Mononuclear cell (primary cell): Measurements from ENCODE around the gene R3HCC1L. TPM values are rescaled to one million over a fixed set of nuclear protein-coding genes. Genes with fewer than 3 reads are reported as not detected.
"Not testable (repeated sequence)": the region's sequence is repeated elsewhere in the genome, so short reads cannot be mapped to it uniquely, and the experiment has no call there.

Source experiments
- H3K27me3 ChIP-seq: 2 replicates; pipeline ENCODE4 v1.6.0; 2011; ENCODE audit warnings: low read length, control low read depth; ENCODE audit not compliant: insufficient read depth
- H3K4me1 ChIP-seq: 2 replicates; pipeline ENCODE4 v1.5.1; 2011; ENCODE audit warnings: mild to moderate bottlenecking, low read length, control low read depth; ENCODE audit not compliant: insufficient read depth
- H3K4me3 ChIP-seq: 2 replicates; pipeline ENCODE4 v1.5.1; 2011; ENCODE audit warnings: mild to moderate bottlenecking, low read length, moderate library complexity
- H3K9me3 ChIP-seq: 2 replicates; pipeline ENCODE4 v1.5.1; 2011; ENCODE audit warnings: low read depth, mild to moderate bottlenecking, control low read depth, low read length
- total RNA-seq: library from RNA; depleted of rRNA; stranded (reverse); fragments of >200 nt; gene quantifications from one replicate; pipeline ENCODE4 v1.2.3, GENCODE V29; 2012

R3HCC1L gene
- total RNA-seq, 1 donor, result 32.8 TPM

DNA sequence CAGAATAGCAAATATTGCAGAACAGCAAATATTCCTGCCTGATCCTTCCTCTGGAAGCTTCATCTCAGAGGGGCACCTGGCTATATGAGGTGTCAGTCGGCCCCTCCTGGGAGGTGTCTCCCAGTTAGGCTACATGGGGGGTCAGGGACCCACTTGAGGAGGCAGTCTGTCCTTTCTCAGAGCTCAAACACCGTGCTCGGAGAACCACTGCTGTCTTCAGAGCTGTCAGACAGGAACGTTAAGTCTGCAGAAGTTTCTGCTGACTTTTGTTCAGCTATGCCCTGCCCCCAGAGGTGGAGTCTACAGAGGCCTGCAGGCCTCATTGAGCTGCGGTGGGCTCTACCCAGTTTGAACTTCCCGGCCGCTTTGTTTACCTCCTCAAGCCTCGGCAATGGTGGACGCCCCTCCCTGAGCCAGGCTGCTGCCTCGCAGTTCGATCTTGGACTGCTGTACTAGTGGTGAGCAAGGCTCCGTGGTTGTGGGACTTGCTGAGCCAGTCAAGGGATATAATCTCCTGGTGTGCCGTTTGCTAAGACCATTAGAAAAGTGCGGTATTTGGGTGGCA, 48.0 kb downstream of the R3HCC1L start:
- not testable (repeated sequence) for H3K9me3 ChIP-seq, H3K4me1 ChIP-seq, H3K27me3 ChIP-seq, H3K4me3 ChIP-seq

- Histone ChIP-seq H3K27me3 (no peaks in the 10 kb centered on the region), H3K9me3 (no peaks in the 10 kb centered on the region), H3K4me3 (no peak overlapping the region), H3K4me1 (no peaks in the 10 kb centered on the region)
Measured at GRCh38 chr10:98186681-98187080, 52.2 kb downstream of the R3HCC1L start.

DNA sequence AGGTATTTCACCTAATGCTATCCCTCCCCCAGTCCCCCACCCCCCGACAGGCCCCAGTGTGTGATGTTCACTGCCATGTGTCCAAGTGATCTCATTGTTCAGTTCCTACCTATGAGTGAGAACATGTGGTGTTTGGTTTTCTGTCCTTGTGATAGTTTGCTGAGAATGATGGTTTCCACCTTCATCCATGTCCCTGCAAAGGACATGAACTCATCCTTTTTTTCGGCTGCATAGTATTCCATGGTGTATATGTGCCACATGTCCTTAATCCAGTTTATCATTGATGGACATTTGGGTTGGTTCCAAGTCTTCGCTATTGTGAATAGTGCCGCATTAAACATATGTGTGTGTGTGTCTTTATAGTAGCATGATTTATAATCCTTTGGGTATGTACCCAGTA, 56.3 kb downstream of the R3HCC1L start:
- not testable (repeated sequence) for H3K27me3 ChIP-seq, H3K9me3 ChIP-seq, H3K4me1 ChIP-seq, H3K4me3 ChIP-seq

DNA sequence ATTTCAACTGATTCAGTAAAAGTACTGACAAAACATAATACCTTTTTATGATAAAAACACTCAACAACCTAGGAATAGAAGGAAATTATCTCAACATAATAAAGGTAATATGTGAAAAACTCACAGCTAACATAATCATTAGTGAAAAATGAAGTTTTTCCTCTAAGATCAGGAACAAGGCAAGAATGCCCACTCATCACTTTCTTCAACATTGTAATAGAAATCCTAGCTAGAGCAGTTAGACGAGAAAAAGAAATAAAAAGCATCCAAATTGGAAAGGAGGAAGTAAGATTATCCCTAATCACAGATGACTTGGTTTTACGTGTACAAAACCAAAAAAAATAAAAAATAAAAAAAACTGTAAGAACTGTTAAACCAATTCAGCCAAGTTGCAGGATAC, 58.6 kb downstream of the R3HCC1L start:
- Histone ChIP-seq H3K9me3 (no peaks in the 10 kb centered on the region), H3K4me3 (no peak overlapping the region), H3K27me3 (no peaks in the 10 kb centered on the region), H3K4me1 (no peaks in the 10 kb centered on the region)

DNA sequence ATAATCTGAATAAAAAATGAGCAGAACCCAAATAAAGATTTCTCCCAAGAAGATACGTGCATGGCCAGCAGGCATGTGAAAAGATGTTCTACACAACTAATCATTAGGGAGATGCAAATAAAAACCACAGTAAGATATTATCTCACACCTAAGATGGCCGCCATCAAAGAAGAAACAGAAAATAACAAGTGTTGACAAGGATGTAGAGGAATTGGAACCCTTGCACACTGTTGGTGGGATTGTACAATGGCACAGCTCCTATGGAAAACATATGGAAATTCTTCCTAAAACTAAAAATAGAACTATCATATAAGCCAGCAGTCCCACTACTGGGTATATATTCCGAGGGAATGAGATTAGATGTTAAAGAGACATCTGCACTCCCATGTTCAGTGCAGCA, 60.2 kb downstream of the R3HCC1L start:
- no peaks in the 10 kb centered on the region for H3K4me1 ChIP-seq
- H3K4me3 ChIP-seq, result no peak overlapping the region
- H3K9me3 ChIP-seq, result no peaks in the 10 kb centered on the region
- H3K27me3 ChIP-seq, result no peaks in the 10 kb centered on the region

GRCh38 chr10:98195120-98195519, 60.7 kb downstream of the R3HCC1L start:
- H3K27me3 ChIP-seq, result no peaks in the 10 kb centered on the region
- no peaks in the 10 kb centered on the region for H3K9me3 ChIP-seq
- no peaks in the 10 kb centered on the region for H3K4me1 ChIP-seq
- no peak overlapping the region for H3K4me3 ChIP-seq

- no peak overlapping the region for H3K4me3 ChIP-seq
- H3K27me3 ChIP-seq, result no peaks in the 10 kb centered on the region
- H3K4me1 ChIP-seq, result no peaks in the 10 kb centered on the region
- H3K9me3 ChIP-seq, result no peaks in the 10 kb centered on the region
Measured at GRCh38 chr10:98196985-98197384, 62.5 kb downstream of the R3HCC1L start.

DNA sequence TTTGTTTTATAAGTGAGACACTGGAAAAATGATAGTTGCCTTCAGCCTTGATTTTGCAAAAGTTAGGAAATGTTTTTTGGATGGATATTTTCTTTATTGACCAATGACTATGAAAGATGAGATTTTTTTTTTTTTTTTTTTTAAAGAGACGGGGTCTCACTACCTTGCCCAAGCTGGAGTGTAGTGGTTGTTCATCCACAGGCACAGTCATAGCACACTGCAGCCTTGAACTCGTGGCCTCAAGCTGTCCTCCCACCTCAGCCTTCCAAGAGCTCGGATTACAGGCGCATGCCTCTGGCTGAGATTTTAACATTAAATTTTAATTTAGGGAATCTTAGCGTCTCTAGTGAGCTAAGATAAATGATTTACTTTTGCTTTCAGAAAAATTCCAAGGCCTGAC, 67.3 kb downstream of the R3HCC1L start:
- Histone ChIP-seq H3K27me3 (no peaks in the 10 kb centered on the region), H3K4me3 (no peak overlapping the region), H3K4me1 (no peaks in the 10 kb centered on the region), H3K9me3 (no peaks in the 10 kb centered on the region)

DNA sequence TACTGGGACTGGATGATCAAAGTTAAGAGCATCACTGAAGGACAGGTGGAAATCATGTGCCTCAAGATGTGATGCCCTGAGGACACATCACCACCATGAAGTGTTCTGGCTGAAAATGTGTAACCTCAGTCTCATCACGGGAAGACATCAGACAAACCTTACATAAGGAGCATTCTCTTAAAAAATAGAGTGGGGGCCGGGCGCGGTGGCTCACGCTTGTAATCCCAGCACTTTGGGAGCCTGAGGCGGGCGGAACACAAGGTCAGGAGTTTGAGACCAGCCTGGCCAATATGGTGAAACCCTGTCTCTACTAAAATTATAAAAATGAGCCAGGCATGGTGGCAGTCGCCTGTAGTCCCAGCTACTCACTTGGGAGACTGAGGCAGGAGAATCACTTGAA, 67.9 kb downstream of the R3HCC1L start:
- H3K4me1 ChIP-seq, result no peaks in the 10 kb centered on the region
- H3K27me3 ChIP-seq, result no peaks in the 10 kb centered on the region
- no peak overlapping the region for H3K4me3 ChIP-seq
- H3K9me3 ChIP-seq, result no peaks in the 10 kb centered on the region

- H3K9me3 ChIP-seq, result no peaks in the 10 kb centered on the region
- no peak overlapping the region for H3K4me3 ChIP-seq
- no peaks in the 10 kb centered on the region for H3K4me1 ChIP-seq
Measured at GRCh38 chr10:98205351-98205750, 70.9 kb downstream of the R3HCC1L start.

DNA sequence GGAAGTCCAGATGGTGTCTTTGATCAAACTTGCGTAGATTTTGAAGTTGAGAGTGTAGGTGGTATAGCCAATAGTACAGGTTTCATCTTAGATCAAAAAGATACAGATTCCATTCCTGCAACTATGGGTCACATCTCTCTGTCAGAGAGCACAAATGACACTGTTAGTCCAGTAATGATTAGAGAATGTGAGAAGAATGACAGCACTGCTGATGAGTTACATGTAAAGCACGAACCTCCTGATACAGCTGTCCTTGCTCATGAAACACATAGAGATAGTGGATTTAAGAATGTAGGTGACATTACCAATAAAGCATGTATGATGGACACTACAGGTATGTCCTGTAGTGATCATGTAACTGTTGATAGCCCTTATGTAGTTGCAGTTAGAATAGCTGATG, 74.5 kb downstream of the R3HCC1L start:
- H3K9me3 ChIP-seq, result no peaks in the 10 kb centered on the region
- no peak overlapping the region for H3K4me3 ChIP-seq
- H3K4me1 ChIP-seq, result no peaks in the 10 kb centered on the region
- no peaks in the 10 kb centered on the region for H3K27me3 ChIP-seq

More at GRCh38 chr10:98205351-98205750, 70.9 kb downstream of the R3HCC1L start:
- H3K27me3 ChIP-seq, result no peaks in the 10 kb centered on the region

- H3K4me1 ChIP-seq, result no peaks in the 10 kb centered on the region
Measured at GRCh38 chr10:98209441-98209840, 75.0 kb downstream of the R3HCC1L start.

GRCh38 chr10:98212196-98212595, 77.7 kb downstream of the R3HCC1L start:
- H3K9me3 ChIP-seq, result no peaks in the 10 kb centered on the region
- no peaks in the 10 kb centered on the region for H3K27me3 ChIP-seq
- H3K4me1 ChIP-seq, result no peaks in the 10 kb centered on the region
- H3K4me3 ChIP-seq, result no peak overlapping the region

More at GRCh38 chr10:98209441-98209840, 75.0 kb downstream of the R3HCC1L start:
- Histone ChIP-seq H3K9me3 (no peaks in the 10 kb centered on the region), H3K27me3 (no peaks in the 10 kb centered on the region), H3K4me3 (no peak overlapping the region)

DNA sequence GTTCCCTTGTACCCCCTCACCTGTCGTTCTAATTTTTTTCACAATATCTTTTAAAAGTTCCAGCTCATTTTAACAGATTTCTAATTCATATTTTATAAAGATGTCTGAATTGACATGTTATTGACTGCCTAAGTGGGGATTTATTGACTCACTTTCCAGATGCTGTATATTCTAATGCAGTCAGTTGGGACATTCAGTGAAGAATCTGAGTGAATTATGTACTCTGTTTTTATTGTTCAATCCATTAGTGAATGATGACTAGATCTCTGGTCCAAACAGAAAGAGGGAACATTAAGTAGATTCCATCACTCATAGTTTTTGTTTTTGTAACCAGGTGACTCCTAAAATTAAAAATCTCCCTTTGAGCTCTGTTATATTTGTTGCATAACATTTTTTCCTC, 79.3 kb downstream of the R3HCC1L start:
- Histone ChIP-seq H3K27me3 (no peaks in the 10 kb centered on the region), H3K4me3 (no peak overlapping the region), H3K9me3 (peaks cover under 1% of the 10 kb centered on the region), H3K4me1 (no peaks in the 10 kb centered on the region)

DNA sequence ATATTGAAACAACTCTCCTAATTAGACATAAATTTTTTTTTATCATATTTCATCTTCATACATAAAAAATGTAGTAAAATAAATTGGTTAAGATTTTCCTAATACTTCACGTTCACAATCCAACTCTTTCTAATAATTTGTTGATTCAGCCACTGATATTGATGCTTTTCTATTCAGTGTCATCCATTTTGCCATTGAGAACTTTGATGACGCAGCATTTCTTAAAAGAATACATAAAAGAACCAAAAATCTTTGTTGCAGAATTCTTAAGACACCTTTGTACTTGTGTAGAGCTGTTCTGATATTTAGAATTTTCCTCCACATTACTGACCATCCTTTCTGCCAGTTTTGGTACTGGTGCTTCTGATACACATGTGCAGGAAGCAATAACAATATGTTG, 80.9 kb downstream of the R3HCC1L start:
- H3K4me1 ChIP-seq, result no peaks in the 10 kb centered on the region
- no peak overlapping the region for H3K4me3 ChIP-seq
- H3K27me3 ChIP-seq, result no peaks in the 10 kb centered on the region
- peaks cover 14% of the 10 kb centered on the region for H3K9me3 ChIP-seq

DNA sequence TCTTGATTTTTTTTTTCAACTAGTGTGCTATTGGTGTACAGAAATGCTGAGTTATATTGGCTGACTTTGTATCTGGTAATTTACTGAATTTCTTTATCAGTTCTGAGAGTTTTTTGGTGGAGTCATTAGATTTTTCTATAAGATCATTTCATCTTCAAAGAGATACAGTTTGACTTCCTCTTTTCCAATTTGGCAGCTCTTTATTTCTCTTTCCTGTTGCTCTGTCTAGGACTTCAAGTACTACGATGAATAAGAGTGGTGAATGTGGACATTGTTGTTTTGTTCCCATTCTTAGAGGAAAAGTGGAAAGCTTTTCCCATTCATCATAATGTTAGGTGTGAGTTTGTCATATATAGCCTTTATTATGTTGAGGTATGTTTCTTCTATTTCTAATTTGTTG, 83.3 kb downstream of the R3HCC1L start:
- peaks cover 14% of the 10 kb centered on the region for H3K9me3 ChIP-seq
- H3K4me1 ChIP-seq, result no peaks in the 10 kb centered on the region

More for the DNA sequence above, 83.3 kb downstream of the R3HCC1L start:
- Histone ChIP-seq H3K4me3 (no peak overlapping the region), H3K27me3 (no peaks in the 10 kb centered on the region)
